BLaER1 treated with 17β-estradiol and CSF1 and Interleukin-3, amounts not matched to agents 10 nM and 100 nM (cell line): Measurements from ENCODE around the gene SPEG.

Experiments used
- H3K27ac ChIP-seq, 11 experiments: shearing (Covaris generic); formaldehyde crosslinking; 2 replicates each; pipeline ENCODE4 v1.8.1; 2022
- H3K27me3 ChIP-seq, 11 experiments: shearing (Covaris generic); formaldehyde crosslinking; 2 replicates each; pipeline ENCODE4 v1.8.1; 2022
- H3K36me3 ChIP-seq, 11 experiments: shearing (Covaris generic); formaldehyde crosslinking; 2 replicates each; pipeline ENCODE4 v1.8.1; 2022
- H3K4me1 ChIP-seq, 10 experiments: shearing (Covaris generic); formaldehyde crosslinking; 2 replicates each; pipeline ENCODE4 v1.8.1; 2022
- H3K4me2 ChIP-seq, 11 experiments: shearing (Covaris generic); formaldehyde crosslinking; 2 replicates each; pipeline ENCODE4 v1.8.1; 2022
- H3K4me3 ChIP-seq, 10 experiments: shearing (Covaris generic); formaldehyde crosslinking; 2 replicates each; pipeline ENCODE4 v1.8.1; 2022
- H3K9ac ChIP-seq, 11 experiments: shearing (Covaris generic); formaldehyde crosslinking; 2 replicates each; pipeline ENCODE4 v1.8.1; 2022
- H3K9me3 ChIP-seq, 11 experiments: shearing (Covaris generic); formaldehyde crosslinking; replicated peaks in 1 of 11; 2 replicates each; pipeline ENCODE4 v1.8.1; 2022
- H4K20me1 ChIP-seq, 11 experiments: shearing (Covaris generic); formaldehyde crosslinking; 2 replicates each; pipeline ENCODE4 v1.8.1; 2022
- Cebpa-rat ChIP-seq, 11 experiments: shearing (Covaris generic); IDR thresholded peaks; 2 replicates each; pipeline ENCODE4 v1.8.1; 2022

SPEG gene

DNA sequence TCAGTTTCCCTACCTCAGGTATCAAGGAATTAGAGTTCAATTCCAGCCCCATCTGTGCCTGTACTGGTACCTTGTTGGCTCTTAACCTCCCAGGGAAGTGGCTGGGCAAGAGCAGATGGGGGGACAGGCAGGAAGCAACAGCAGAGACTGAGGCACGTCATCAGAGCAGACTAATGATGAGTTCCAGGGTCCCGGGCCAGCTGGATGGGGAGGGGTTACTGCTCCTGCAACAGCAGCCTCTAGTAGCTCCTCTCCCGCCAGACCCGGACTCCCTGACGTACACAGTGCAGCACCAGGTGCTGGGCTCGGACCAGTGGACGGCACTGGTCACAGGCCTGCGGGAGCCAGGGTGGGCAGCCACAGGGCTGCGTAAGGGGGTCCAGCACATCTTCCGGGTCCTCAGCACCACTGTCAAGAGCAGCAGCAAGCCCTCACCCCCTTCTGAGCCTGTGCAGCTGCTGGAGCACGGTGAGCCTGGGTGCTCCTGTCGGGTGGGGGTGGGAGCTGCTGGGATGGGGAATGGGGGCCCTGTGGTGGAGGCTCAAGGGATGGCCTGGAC, 38.1 kb downstream of the SPEG start:
- peaks cover 0 to 7% (median 0%) of the 10 kb centered on the region in 11 experiments; a peak in 3 of 22 replicates for H3K36me3 ChIP-seq
- H3K9me3 ChIP-seq: no peaks in the 10 kb centered on the region
- H4K20me1 ChIP-seq: peaks cover 0 to 13% (median 0%) of the 10 kb centered on the region in 11 experiments; a peak in 1 of 22 replicates
- H3K9ac ChIP-seq: no peak overlapping the region
- no peak overlapping the region for H3K27ac ChIP-seq
- no peak overlapping the region for H3K4me2 ChIP-seq
- H3K4me3 ChIP-seq: no peak overlapping the region
- no peak for TF ChIP-seq Cebpa-rat (IDR thresholded peaks at IDR 0.05)
- H3K4me1 ChIP-seq: peaks cover 0 to 19% (median 11%) of the 10 kb centered on the region in 10 experiments; a peak in 14 of 20 replicates
- no peaks in the 10 kb centered on the region for H3K27me3 ChIP-seq

DNA sequence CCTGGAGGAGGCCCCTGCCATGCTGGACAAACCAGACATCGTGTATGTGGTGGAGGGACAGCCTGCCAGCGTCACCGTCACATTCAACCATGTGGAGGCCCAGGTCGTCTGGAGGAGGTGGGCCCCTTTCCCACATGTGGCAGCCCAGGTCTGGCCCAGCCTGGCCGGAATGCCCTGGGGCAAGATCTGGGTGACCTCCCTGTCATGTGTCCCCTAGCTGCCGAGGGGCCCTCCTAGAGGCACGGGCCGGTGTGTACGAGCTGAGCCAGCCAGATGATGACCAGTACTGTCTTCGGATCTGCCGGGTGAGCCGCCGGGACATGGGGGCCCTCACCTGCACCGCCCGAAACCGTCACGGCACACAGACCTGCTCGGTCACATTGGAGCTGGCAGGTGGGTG, 38.9 kb downstream of the SPEG start:
- H3K9ac ChIP-seq: no peak overlapping the region
- peaks cover 0 to 21% (median 0%) of the 10 kb centered on the region in 11 experiments; a peak in 1 of 22 replicates for H4K20me1 ChIP-seq
- no peak overlapping the region for H3K4me3 ChIP-seq
- H3K9me3 ChIP-seq: no peaks in the 10 kb centered on the region
- no peak overlapping the region for H3K27ac ChIP-seq
- TF ChIP-seq Cebpa-rat (IDR thresholded peaks at IDR 0.05): no peak
- peaks cover 0 to 11% (median 3%) of the 10 kb centered on the region in 10 experiments; a peak in 11 of 20 replicates for H3K4me1 ChIP-seq
- H3K27me3 ChIP-seq: no peaks in the 10 kb centered on the region
- H3K4me2 ChIP-seq: no peak overlapping the region
- H3K36me3 ChIP-seq: peaks cover 0 to 7% (median 0%) of the 10 kb centered on the region in 11 experiments; a peak in 3 of 22 replicates

DNA sequence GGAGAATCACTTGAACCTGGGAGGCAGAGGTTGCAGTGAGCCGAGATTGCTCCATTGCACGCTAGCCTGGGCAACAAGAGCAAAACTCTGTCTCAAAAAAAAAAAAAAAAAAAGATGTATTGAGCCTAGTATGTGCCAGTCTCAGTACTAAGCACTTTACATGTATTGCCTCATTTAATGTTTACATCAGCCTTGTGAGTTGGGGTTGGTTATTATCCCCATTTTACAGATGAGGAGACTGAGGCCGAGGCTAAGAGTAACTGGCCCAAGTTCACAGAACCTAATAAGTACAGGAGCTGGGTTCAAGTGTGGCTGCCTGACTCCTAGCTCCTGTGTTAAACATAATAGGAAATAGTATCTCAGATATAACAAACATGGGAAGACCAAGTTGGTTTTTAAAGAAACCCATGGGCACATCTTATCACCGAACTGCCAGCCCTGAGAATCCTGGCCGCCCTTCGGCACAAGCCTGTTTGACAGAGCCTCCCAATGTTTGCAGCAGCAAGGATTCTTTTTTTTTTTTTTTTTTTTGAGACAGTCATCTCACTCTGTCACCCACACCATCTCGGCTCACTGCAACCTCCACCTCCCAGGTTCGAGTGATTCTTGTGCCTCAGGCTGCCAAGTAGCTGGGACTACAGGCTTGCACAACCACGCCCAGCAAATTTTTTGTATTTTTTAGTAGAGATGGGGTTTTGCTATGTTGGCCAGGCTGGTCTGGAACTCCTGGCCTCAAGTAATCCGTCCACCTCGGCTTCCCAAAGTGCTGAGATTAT, 39.8 kb downstream of the SPEG start:
- TF ChIP-seq Cebpa-rat (IDR thresholded peaks at IDR 0.05): no peak
- peaks cover 0 to 9% (median 0%) of the 10 kb centered on the region in 10 experiments; a peak in 4 of 20 replicates for H3K4me1 ChIP-seq
- H3K9me3 ChIP-seq: no peaks in the 10 kb centered on the region
- peaks cover 0 to 1% (median 0%) of the 10 kb centered on the region in 11 experiments; a peak in 3 of 22 replicates for H3K36me3 ChIP-seq
- H3K27me3 ChIP-seq: no peaks in the 10 kb centered on the region
- no peak overlapping the region for H3K4me2 ChIP-seq
- H3K27ac ChIP-seq: no peak overlapping the region
- peaks cover 0 to 29% (median 0%) of the 10 kb centered on the region in 11 experiments; a peak in 2 of 22 replicates for H4K20me1 ChIP-seq
- H3K4me3 ChIP-seq: no peak overlapping the region
- no peak overlapping the region for H3K9ac ChIP-seq

DNA sequence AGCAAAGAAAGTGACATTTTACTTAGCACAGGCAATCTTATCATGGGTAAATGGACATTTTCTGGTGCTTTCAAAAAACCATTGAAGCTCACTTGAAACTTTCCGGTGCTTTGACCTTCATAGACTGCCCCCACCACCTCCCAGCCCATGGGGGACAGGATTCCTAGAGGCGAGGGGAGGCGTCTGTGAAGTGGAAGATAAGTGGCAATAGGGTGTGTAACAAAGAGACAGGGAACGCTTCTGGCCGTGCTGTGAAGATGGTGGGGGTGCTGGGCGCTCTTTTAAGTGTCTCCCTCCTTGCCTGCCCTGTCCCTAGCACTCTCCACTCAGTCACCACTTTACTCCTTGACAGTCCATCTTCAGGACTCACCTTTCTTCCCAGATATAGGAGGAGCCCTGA, 40.6 kb downstream of the SPEG start:
- Histone ChIP-seq H3K4me1 (peaks cover 0 to 9% (median 0%) of the 10 kb centered on the region in 10 experiments; a peak in 1 of 20 replicates), H3K4me3 (no peak overlapping the region), H3K4me2 (no peak overlapping the region), H4K20me1 (peaks cover 0 to 37% (median 0%) of the 10 kb centered on the region in 11 experiments; a peak in 3 of 22 replicates), H3K27ac (no peak overlapping the region), H3K9ac (no peak overlapping the region), H3K27me3 (no peaks in the 10 kb centered on the region), H3K9me3 (no peaks in the 10 kb centered on the region), H3K36me3 (no peaks in the 10 kb centered on the region)
- no peak for TF ChIP-seq Cebpa-rat (IDR thresholded peaks at IDR 0.05)

DNA sequence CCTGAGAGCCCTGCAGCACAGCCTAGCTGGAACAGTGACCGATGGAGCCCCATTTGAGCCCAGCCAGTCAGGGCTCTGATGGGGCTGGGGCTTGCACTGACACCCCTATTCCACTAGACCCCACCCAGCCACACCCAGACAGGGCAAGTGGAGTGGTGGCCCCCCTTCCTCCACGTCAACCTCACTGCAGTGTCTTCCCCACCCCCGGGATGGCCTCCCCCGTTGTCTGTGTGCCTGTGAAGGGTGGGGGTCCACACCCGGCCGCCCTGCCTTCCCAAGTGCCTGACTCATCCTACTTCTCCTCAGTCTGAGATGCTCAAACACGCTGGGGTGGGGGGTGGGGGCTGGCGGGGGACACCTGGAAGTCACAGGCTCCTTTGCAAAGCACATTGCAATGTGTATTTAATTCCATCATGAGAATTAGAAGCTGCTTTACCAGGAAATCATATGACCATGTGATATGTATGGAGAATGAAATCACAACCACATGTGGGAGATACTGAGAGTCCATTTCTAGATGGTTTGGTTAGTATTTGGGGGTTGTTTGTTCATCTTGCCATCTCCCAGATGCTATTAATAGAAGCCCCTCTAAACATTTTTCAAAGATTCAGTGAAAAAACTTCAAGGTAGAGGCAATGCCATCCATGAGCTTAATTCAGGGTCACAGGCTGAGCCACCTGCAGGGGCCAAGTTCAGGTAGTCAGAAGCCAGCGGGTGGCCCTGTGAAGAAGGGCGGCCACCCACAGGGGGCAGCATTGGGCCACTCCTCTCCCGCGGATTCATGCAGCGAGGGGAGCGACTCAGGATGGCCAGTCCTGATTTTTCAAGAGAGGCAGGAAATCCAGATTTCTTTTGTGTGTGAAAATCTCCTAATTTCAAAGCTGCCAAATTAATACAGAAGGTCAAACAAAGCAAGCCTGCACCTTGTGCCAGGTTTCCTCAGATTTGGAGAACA, 41.3 kb downstream of the SPEG start:
- Histone ChIP-seq H3K4me2 (0 out of 22 replicates have a peak overlapping the region, but pooled peaks of 1 of the 11 experiments have one; percentile 17), H3K27ac (no peak overlapping the region), H4K20me1 (peaks cover 0 to 44% (median 0%) of the 10 kb centered on the region in 11 experiments; a peak in 3 of 22 replicates), H3K4me1 (peaks cover 0 to 9% (median 0%) of the 10 kb centered on the region in 10 experiments; a peak in 1 of 20 replicates), H3K4me3 (no peak overlapping the region), H3K27me3 (no peaks in the 10 kb centered on the region; a peak in 1 of 22 replicates), H3K36me3 (no peaks in the 10 kb centered on the region), H3K9ac (no peak overlapping the region), H3K9me3 (no peaks in the 10 kb centered on the region)
- TF ChIP-seq Cebpa-rat (IDR thresholded peaks at IDR 0.05): no peak

DNA sequence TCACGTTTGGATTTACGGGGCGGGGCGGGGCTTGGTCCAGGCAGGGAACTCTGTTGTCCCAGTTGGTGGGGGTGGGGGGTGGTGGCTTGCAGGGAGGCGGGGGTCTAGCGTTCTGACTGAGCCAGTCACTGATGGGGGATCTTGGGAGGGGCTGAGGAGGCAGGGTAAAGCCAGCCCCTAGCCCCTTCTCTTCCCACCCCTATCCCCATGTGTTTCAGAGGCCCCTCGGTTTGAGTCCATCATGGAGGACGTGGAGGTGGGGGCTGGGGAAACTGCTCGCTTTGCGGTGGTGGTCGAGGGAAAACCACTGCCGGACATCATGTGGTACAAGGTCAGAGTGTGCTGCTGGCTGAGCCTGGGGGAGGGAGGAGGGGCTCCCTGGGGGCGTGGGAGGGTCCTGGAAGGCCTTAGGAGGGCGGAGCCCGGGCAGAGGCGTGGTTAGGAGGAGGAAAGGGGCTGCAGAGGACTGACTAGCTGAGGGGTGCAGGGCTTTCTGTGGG, 42.1 kb downstream of the SPEG start:
- Histone ChIP-seq H3K27ac (no peak overlapping the region), H3K9me3 (no peaks in the 10 kb centered on the region), H3K4me1 (peaks cover 0 to 9% (median 0%) of the 10 kb centered on the region in 10 experiments; a peak in 1 of 20 replicates), H4K20me1 (peaks cover 0 to 49% (median 0%) of the 10 kb centered on the region in 11 experiments; a peak in 3 of 22 replicates), H3K4me3 (no peak overlapping the region), H3K36me3 (no peaks in the 10 kb centered on the region), H3K9ac (no peak overlapping the region), H3K4me2 (peak overlapping the region in 1 of 11 experiments; percentile 17; a peak in 1 of 22 replicates), H3K27me3 (peaks cover 0 to 4% (median 0%) of the 10 kb centered on the region in 11 experiments; a peak in 4 of 22 replicates)
- no peak for TF ChIP-seq Cebpa-rat (IDR thresholded peaks at IDR 0.05)

DNA sequence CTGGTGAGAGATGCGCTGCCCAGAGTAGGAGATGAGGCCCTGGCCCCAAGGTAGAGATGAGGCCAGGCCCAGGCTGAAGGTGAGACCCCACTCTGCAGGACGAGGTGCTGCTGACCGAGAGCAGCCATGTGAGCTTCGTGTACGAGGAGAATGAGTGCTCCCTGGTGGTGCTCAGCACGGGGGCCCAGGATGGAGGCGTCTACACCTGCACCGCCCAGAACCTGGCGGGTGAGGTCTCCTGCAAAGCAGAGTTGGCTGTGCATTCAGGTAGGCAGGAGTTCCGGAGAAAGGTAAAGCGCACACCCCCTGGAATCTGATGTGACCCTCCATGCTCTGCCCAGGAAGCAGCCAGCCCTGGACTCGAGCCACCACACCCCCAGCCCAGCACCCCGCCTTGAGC, 42.5 kb downstream of the SPEG start:
- no peak overlapping the region for H3K27ac ChIP-seq
- peaks cover 0 to 9% (median 0%) of the 10 kb centered on the region in 10 experiments; a peak in 1 of 20 replicates for H3K4me1 ChIP-seq
- peaks cover 0 to 9% (median 3%) of the 10 kb centered on the region in 11 experiments; a peak in 16 of 22 replicates for H3K27me3 ChIP-seq
- H3K4me3 ChIP-seq: no peak overlapping the region
- H3K36me3 ChIP-seq: no peaks in the 10 kb centered on the region
- H3K4me2 ChIP-seq: no peak overlapping the region; a peak in 1 of 22 replicates
- no peak for TF ChIP-seq Cebpa-rat (IDR thresholded peaks at IDR 0.05)
- peaks cover 0 to 49% (median 0%) of the 10 kb centered on the region in 11 experiments; a peak in 5 of 22 replicates for H4K20me1 ChIP-seq
- H3K9me3 ChIP-seq: no peaks in the 10 kb centered on the region
- H3K9ac ChIP-seq: no peak overlapping the region

DNA sequence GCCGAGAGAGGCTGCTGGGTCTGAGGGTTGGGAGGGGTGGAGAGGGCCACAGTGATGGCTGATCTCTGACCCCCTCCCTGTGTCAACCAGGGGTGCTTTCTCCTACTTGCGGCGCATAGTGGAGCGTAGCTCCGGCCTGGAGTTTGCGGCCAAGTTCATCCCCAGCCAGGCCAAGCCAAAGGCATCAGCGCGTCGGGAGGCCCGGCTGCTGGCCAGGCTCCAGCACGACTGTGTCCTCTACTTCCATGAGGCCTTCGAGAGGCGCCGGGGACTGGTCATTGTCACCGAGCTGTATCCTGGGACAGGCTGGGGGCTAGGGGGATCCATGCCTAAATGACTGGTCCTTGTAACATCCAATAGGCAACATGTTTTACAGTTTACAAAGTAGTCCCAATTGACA, 43.2 kb downstream of the SPEG start:
- Histone ChIP-seq H3K9me3 (no peaks in the 10 kb centered on the region), H3K4me1 (peaks cover 0 to 9% (median 0%) of the 10 kb centered on the region in 10 experiments; a peak in 1 of 20 replicates), H3K9ac (no peak overlapping the region), H3K4me3 (no peak overlapping the region), H3K27me3 (peaks cover 6 to 15% (median 10%) of the 10 kb centered on the region in 11 experiments), H3K4me2 (no peak overlapping the region), H3K27ac (no peak overlapping the region), H3K36me3 (no peaks in the 10 kb centered on the region), H4K20me1 (peaks cover 0 to 48% (median 0%) of the 10 kb centered on the region in 11 experiments; a peak in 8 of 22 replicates)
- no peak for TF ChIP-seq Cebpa-rat (IDR thresholded peaks at IDR 0.05)
